ENCODE results near the gene SDHAF3.

GRCh38 chr7:97075928-97076327, 41.6 kb upstream of the SDHAF3 start:
- TF ChIP-seq CTCF (IDR thresholded peaks at IDR 0.05) (no peak), EZH2 (IDR thresholded peaks at IDR 0.05; ENCODE audit: borderline replicate concordance, insufficient read depth, low read depth, low read length, poor library complexity, severe bottlenecking) (no peak)
